ENCODE results near the gene NEDD9.

Gene NEDD9

GRCh38 chr6:11236076-11236750, 3.7 kb upstream of the NEDD9 start:
- in situ Hi-C loops (cut with HindIII; ENCODE audit: low sequenced_read_pairs), result no loop called here

DNA sequence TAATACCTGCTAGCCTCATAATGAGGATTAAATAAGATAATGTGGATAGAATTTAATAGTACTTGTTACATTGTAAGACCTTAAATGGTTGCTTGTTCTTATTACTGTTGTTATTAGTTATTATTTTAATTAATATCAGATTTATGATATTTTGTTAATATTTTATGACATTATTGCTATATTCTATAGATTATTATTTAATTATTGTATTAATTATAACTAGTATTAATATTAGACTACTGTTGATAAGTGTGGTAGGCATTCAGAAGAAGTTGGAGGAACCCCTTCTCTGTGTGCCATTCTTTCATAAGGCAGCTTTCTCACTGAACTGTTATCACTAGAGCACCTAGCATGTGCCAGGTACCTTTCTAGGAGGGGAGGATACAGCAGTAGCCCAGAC, 2.6 kb upstream of the NEDD9 start:
- in situ Hi-C loops (cut with HindIII; ENCODE audit: low sequenced_read_pairs), result no loop called here

DNA sequence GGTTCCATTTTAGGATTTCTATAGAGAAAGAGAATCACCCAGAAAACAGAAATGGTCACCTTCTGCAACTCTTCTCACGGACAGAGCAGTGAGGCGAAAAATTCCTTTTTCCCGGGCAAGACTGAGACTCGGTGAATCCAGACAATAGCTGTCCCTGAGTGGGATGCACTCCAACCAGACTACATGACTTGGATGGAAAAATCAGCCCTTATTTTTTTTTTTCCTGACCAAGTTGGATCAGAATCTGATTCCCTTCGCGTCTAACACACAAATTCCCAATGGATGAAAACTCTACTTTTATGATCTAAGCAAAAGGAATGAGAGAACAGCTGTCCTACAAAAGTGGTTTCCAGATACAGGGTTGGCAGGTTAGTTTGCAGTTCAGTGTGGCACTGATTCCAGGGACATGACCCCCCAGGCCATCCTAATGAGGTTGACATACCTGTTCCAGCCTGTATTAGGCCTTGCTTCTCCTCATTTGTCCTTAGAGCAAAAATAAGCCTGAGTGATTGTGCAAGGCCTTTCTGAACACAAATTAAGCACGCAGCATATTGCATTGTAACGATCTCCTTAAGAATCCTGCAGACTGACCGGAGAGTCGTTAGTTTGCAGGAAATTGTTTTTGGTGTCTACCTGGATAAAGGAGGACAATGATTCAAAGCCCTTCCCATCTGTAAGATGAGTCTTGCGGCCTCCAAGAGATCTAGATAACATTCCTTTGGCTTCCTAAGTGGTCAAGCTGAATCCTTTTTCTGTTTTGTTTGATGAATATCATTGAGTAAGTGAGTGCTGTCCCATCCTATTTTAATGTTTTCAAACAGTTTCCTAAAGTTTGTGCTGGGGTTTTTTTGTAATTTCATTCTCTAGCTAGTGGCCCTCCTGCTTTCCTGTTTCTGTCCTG, 1.5 kb upstream of the NEDD9 start:
- in situ Hi-C loops (cut with HindIII; ENCODE audit: low sequenced_read_pairs), result no loop called here

GRCh38 chr6:11232770-11233626, 530 bp upstream of the NEDD9 start:
- in situ Hi-C loops (cut with HindIII; ENCODE audit: low sequenced_read_pairs), result no loop called here

GRCh38 chr6:11231564-11232192, 790 bp downstream of the NEDD9 start:
- in situ Hi-C loops (cut with HindIII; ENCODE audit: low sequenced_read_pairs), result no loop called here

GRCh38 chr6:11231108-11231463, 1.4 kb downstream of the NEDD9 start:
- in situ Hi-C loops (cut with HindIII; ENCODE audit: low sequenced_read_pairs), result no loop called here

DNA sequence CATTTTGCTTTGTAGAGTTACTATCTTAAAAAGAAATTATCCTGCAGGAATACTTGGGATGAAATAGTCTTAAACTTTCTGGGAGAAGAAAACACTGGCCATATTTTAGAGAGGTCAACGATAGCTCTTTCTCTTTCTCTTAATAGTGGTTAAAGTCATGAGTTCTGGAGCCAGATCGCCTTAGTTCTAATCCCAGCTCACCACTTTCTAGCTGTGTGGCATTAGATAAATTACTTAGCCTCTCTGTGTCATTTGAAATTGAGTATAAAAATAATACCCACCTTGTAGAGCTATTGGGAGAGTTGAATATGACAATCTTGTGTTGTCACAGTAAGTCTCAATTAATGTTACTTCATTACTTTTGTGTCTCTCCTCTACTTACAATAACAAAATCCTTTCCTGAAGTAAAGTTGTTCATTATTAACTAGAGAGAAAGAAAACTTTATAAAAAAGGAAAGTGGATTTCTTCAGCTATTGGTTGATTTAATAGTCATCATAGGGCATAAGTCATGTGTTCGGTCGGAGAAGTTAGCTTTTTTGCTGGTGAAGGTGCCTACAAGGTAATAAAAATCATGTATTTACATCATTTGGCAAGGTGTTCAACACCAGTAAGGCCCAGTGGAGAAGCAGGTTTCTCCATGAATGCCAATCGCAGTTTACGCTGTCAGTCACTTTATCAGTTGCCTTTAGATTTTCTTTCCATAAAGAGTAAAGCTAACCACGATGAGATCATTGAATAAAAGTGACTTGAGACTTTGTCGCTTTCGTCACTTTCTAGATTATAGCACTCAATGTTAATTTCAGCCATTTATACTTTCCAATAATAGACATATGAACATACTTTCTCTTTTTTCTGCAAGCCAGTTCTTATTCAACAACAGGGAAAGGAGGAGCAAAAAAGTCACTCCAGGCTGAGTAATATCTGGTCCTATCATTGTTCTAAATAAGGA, 2.0 kb downstream of the NEDD9 start:
- in situ Hi-C loops (cut with HindIII; ENCODE audit: low sequenced_read_pairs), result no loop called here

DNA sequence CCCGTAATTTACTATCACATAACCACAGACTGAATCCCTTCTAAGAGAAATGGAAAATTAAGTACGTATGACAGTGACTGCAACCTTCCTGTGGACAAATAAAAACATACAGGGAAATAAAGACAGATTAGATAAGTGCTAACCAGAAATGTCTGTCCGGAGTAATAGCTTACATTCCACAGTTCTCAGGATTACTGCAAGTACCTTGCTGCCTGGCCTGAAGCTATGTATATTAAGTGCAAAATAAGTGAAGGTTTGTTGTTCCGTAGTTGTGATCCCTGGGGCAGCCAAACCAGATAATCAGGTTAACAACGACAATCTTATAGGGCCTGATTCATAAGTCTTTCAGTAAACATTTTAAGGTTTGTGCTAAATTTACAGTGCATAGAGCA, 2.8 kb downstream of the NEDD9 start:
- in situ Hi-C loops (cut with HindIII; ENCODE audit: low sequenced_read_pairs), result no loop called here

DNA sequence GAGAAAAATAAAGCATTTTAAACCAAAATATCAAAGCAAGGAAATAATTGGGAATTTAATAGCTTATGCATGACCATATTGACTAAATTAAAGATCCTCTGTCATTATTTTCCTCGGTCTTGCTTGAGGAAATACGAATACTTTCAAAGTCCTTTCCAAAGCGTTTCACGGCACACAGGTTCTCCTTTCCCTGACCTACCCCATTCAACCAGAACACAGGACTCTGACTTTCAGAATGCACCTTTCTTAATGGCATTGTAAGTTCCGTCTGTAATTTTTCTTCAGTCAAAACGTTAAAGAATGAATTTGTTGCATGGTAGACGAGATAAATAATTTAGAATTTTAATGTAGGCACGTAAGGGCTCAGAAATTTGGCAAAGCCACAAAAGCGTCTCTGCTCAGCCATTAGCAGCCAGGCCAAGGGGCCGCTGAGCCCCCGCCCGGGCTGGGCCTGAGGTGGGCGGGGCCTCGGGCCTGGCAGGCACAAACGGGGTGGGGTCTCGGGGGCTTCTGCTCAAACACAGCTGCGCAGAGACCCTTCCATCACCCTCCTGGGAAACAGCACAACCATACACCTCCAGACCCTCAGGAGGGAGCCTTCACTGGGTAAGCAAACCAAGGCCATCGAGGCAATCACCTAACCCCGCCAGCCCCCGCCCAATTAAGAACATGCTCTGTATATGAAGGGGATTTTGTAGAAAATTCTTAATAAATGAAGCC, 3.4 kb downstream of the NEDD9 start:
- in situ Hi-C loops (cut with HindIII; ENCODE audit: low sequenced_read_pairs), result no loop called here

- in situ Hi-C loops (cut with HindIII; ENCODE audit: low sequenced_read_pairs), result no loop called here
Observed at GRCh38 chr6:11227698-11228097, 4.8 kb downstream of the NEDD9 start.

- in situ Hi-C loops (cut with HindIII; ENCODE audit: low sequenced_read_pairs), result no loop called here
Observed at GRCh38 chr6:11226005-11226404, 6.5 kb downstream of the NEDD9 start.

DNA sequence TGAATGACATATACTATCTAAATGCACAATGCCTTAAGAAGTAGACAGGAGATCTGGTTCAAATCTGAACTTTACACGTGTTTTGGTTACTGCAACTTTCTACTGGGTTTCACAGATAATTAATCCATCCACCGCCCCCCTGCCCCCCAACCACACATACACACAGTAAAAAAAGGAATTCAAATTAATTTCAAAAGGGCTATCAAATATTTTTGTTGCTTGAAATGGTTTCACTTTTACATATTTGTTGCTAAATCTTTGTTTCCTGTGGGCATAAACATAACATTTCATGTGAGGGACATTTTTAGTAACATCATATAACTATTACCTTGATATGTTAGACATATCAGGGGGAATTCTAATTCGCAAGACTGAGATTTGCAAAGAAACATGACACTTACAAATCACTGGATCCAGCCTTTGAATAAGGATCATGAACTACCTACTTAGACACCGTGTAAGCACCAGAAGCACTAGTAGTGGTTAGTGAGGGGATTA, 7.5 kb downstream of the NEDD9 start:
- in situ Hi-C loops (cut with HindIII; ENCODE audit: low sequenced_read_pairs), result no loop called here

- in situ Hi-C loops (cut with HindIII; ENCODE audit: low sequenced_read_pairs), result no loop called here
Observed at GRCh38 chr6:11224252-11224965, 8.1 kb downstream of the NEDD9 start.

DNA sequence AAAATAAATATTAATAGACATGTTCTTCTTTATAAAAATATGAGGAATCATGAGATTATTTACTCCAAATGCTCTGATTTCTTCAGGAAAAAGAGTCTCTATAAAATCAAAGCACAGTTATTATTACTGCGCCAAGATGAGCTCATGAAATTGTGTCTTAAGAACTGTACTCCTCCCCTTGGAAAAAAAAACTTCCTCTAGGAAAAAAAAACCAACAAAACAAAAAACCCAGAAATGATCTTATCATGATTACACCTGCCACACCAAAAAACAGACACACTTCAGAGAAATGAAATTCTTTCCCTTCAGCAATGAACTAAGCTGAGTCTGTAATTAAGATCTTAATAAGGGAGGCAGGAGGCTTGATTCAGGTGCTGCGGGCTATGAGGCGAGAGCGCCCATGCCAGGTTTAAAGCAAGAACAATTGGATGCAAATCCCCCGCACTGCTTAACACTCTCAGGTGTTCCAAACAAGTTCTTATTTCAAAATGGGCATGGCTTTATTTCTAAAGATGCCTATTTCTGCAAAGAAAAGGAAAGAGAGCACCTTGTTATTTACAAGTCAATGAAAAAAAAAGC, 9.1 kb downstream of the NEDD9 start:
- in situ Hi-C loops (cut with HindIII; ENCODE audit: low sequenced_read_pairs), result no loop called here

DNA sequence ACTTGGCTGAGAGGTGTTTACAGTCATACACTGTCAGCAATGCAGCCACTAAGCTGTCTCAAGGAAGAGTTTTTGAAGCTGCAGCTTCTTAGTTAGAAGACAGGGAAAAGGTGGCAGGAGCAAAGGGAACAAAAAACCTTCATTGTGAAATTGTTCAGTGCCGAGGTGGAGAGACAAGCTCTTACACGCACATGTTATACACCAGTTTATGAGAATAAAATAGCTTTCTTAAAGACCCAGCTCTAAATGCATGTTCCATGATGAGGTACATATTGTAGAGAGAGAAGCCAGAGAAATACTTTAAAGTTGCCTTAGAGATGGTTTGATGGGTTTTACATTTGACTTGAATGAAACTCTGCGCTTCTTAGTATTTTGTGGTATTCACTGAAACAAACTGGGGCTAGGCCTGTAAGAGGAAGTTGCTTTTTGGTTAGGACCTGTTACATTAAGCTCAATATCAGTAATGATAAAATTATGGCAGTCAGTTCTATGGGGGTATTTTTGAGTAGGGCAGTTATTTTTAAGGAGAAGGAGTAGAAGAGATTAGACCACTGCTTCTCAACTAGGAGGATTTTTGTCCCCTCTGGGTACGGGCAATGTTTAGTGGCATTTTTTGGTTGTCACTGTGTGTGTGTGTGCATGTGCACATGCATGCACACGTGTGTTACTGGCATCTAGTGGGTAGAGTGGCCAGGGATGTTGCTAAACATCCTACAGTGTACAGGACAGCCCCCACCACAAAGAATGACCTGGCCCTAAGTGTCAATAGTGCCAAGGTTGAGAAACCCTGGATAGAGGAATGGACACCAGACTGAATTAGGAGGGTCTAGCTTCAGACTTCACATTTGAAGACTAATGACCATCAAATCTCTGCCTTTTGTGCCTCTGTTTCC, 9.8 kb downstream of the NEDD9 start:
- in situ Hi-C loops (cut with HindIII; ENCODE audit: low sequenced_read_pairs), result no loop called here

DNA sequence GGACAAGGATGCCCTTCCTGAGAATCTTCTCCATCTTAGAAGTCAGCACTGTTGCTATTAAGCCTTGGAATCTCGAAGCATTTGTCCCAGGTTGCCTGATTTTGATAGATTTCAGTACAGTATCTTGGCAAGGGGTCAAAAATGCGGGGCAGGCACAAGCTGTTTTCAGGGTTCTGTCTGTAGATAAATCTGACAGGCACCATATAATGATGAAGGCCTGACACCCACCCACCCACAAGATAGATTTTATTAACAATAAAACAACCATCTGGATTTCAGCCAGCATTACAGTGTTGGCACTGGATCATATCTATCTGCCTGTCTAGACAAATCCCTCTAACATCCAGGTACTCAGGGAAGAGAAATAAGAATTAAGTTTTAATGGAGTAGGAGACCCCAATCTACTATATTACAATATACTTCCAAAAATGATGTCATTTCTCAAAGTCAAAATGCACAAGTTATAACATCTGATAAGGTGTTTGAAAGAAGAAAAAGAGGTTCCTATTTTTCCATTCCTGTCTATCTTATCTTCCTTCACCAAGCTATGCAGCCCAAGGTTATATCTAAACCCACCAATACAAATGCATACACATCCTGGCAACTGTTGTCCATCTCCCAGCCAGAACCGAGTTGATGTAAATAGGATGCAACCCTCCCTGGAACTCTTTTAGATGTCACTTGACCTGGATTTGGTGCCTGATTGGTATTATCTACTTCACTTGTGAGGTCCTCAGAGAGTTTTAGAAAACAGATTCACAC, 10.7 kb downstream of the NEDD9 start:
- in situ Hi-C loops (cut with HindIII; ENCODE audit: low sequenced_read_pairs), result no loop called here
